ENCODE data around the gene THEMIS2.

Gene THEMIS2

DNA sequence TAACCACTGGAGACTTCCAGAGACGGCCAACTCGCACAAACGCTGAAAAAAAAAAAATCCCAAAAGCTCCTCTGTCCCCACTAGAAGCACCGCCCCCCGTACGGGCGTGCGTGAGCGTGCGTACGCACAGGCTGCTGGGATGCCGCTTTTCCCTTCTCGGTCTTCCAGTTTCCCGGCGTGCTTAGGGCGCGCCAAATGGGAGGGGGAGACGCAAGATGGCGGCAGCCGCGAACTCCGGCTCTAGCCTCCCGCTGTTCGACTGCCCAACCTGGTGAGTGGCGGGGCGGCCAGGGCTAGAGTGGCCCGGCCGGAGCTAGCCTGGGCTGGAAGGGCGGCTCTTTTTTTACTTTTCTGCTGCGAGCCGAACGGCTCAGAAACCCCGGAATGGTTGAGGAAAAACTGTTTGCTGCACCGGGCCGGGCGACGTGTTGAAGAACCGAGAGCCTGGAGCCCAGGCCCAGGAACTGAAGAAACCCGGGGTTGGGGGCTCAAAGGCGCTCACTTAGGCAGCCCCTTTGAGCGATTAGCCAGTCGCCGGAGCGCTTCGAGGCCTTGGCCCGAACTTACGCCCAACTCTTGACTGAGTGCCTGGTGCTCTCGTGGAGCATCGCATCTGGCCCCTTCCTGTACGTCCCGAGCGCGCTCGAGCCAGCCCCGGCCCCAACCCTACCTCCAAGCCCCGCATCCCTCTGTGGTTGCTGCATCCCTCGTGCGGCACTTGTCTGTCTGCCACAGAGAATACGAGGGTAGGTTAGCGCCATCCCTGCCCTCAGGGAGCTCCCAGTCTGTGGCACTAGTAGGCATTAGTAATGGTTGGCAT, 41.5 kb upstream of the THEMIS2 start, which contains the start of gene PPP1R8:
Gene PPP1R8 (plus strand): TSS at position 162 of the 820 bp plus-strand sequence. CDS start 54 bp downstream, at position 216.
- Histone ChIP-seq H3K14ac (ENCODE audit: low read length in 2 of 2) (peak within 1 kb of the TSS in 1 of 2 experiments; percentile 96), H2AK5ac (ENCODE audit: low read length, severe bottlenecking) (peak within 1 kb of the TSS; percentile 62), H3K36me3 (ENCODE audit: control insufficient read depth in 1 of 2, insufficient read depth in 2 of 2, low read depth in 1 of 2, low read length in 2 of 2) (peaks cover 3 to 30% of the 10 kb centered on the region in 2 experiments), H3K18ac (ENCODE audit: low read depth in 1 of 2, low read length in 2 of 2) (peak within 1 kb of the TSS; percentile 25 to 46), H3K4me2 (ENCODE audit: low read length, poor library complexity, severe bottlenecking) (peak within 1 kb of the TSS; percentile 90), H2BK12ac (ENCODE audit: low read length in 2 of 2) (peak within 1 kb of the TSS in 1 of 2 experiments; percentile 39), H3K4me1 (ENCODE audit: control insufficient read depth, insufficient read depth, low read depth, low read length) (peaks cover 1% of the 10 kb centered on the region), H2BK120ac (ENCODE audit: low read depth, low read length) (no peak within 1 kb of the TSS), H3K4ac (ENCODE audit: low read depth in 1 of 2, low read length in 2 of 2) (peak within 1 kb of the TSS; percentile 37 to 94), H3K23ac (ENCODE audit: low read length in 2 of 2) (peak within 1 kb of the TSS in 1 of 2 experiments; percentile 34), H3K9me3 (ENCODE audit: control insufficient read depth, low read length) (no peaks in the 10 kb centered on the region), H2BK15ac (ENCODE audit: low read depth, poor library complexity, severe bottlenecking) (no peak within 1 kb of the TSS), H3K27ac (ENCODE audit: low read length, poor library complexity, severe bottlenecking) (peak within 1 kb of the TSS; percentile 79), H3K4me3 (ENCODE audit: insufficient read depth in 1 of 2, low read depth in 1 of 2, low read length in 2 of 2) (peak within 1 kb of the TSS; percentile 96 to 99), H2BK5ac (ENCODE audit: low read depth, low read length, poor library complexity, severe bottlenecking) (peak within 1 kb of the TSS; percentile 45), H4K8ac (ENCODE audit: low read length) (peak within 1 kb of the TSS; percentile 95), H3K9ac (ENCODE audit: low read length) (peak within 1 kb of the TSS; percentile 100), H2AFZ (ENCODE audit: low read depth, low read length) (peak within 1 kb of the TSS; percentile 92), H4K91ac (ENCODE audit: low read length) (no peak within 1 kb of the TSS), H3K27me3 (ENCODE audit: control insufficient read depth in 1 of 2, insufficient read depth in 1 of 2, low read length in 2 of 2) (no peaks in the 10 kb centered on the region), H3K79me1 (replicated peaks; ENCODE audit: low read length, poor library complexity, severe bottlenecking) (peaks cover 4% of the 10 kb centered on the region)
- peak; percentile 96 for DNase-seq
- WGBS, result under 1% methylated on average over 60 of the region's 60 CpGs

DNA sequence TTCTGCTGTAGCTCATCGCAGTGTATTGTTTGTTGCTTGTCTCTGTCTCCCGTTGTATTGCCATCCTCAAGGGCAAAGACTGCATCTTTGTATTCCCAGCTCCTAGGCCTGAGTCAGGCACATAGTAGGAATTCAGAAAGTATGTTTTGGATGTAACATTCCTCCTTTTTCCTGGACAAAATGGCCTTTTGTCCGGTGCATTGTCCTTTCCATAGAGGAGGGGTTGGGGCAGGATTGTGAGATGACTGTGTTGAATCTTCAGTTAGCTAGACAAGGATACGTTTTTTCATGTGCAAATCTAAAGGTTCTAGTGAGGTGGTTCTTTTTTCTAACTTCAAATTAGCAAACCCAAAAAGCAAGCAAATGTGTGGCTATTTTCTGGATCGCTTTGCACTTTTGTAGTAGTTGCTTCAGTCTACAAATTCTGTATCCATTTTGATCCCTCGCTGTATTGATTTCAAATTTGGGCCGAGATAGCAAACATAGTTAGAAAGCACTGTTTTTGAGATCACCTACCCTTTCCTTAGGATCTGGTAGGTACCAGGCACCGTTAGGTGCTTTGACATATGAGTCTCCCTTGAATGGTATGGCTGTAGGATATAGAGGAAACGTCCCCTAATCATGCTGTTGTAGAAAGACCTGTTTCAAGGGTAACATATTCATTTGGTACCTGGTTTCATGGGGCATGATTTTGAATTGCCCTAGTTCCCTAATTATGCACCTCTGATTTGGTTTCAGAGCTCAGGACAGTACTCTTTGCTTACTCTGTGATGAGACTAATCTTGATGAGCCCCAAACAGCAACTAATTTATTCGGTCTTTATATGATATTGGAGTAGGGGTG, 40.6 kb upstream of the THEMIS2 start:
- peaks cover 1% of the 10 kb centered on the region for H3K4me1 ChIP-seq (ENCODE audit: control insufficient read depth, insufficient read depth, low read depth, low read length)
- H3K79me1 ChIP-seq (replicated peaks; ENCODE audit: low read length, poor library complexity, severe bottlenecking), result peaks cover 4% of the 10 kb centered on the region
- H3K4ac ChIP-seq (ENCODE audit: low read depth in 1 of 2, low read length in 2 of 2), result peak overlapping the region in 1 of 2 experiments; percentile 59
- H3K23ac ChIP-seq (ENCODE audit: low read length in 2 of 2), result no peak overlapping the region
- H2BK15ac ChIP-seq (ENCODE audit: low read depth, poor library complexity, severe bottlenecking), result no peak overlapping the region
- no peak overlapping the region for H2BK5ac ChIP-seq (ENCODE audit: low read depth, low read length, poor library complexity, severe bottlenecking)
- peak overlapping the region; percentile 100 for H3K9ac ChIP-seq (ENCODE audit: low read length)
- 56% methylated on average over 10 of the region's 10 CpGs for WGBS
- no peak overlapping the region for H4K91ac ChIP-seq (ENCODE audit: low read length)
- peak overlapping the region; percentile 96 to 99 for H3K4me3 ChIP-seq (ENCODE audit: insufficient read depth in 1 of 2, low read depth in 1 of 2, low read length in 2 of 2)
- peak overlapping the region in 1 of 2 experiments; percentile 39 for H2BK12ac ChIP-seq (ENCODE audit: low read length in 2 of 2)
- H3K18ac ChIP-seq (ENCODE audit: low read depth in 1 of 2, low read length in 2 of 2), result no peak overlapping the region
- H3K27me3 ChIP-seq (ENCODE audit: control insufficient read depth in 1 of 2, insufficient read depth in 1 of 2, low read length in 2 of 2), result no peaks in the 10 kb centered on the region
- no peak overlapping the region for H4K8ac ChIP-seq (ENCODE audit: low read length)
- H2AK5ac ChIP-seq (ENCODE audit: low read length, severe bottlenecking), result peak overlapping the region; percentile 49
- no peaks in the 10 kb centered on the region for H3K9me3 ChIP-seq (ENCODE audit: control insufficient read depth, low read length)
- H2BK120ac ChIP-seq (ENCODE audit: low read depth, low read length), result no peak overlapping the region
- peak; percentile 19 for DNase-seq
- H3K4me2 ChIP-seq (ENCODE audit: low read length, poor library complexity, severe bottlenecking), result peak overlapping the region; percentile 72
- no peak overlapping the region for H3K27ac ChIP-seq (ENCODE audit: low read length, poor library complexity, severe bottlenecking)
- H3K36me3 ChIP-seq (ENCODE audit: control insufficient read depth in 1 of 2, insufficient read depth in 2 of 2, low read depth in 1 of 2, low read length in 2 of 2), result peaks cover 7 to 36% of the 10 kb centered on the region in 2 experiments
- H3K14ac ChIP-seq (ENCODE audit: low read length in 2 of 2), result peak overlapping the region in 1 of 2 experiments; percentile 83
- no peak overlapping the region for H2AFZ ChIP-seq (ENCODE audit: low read depth, low read length)

DNA sequence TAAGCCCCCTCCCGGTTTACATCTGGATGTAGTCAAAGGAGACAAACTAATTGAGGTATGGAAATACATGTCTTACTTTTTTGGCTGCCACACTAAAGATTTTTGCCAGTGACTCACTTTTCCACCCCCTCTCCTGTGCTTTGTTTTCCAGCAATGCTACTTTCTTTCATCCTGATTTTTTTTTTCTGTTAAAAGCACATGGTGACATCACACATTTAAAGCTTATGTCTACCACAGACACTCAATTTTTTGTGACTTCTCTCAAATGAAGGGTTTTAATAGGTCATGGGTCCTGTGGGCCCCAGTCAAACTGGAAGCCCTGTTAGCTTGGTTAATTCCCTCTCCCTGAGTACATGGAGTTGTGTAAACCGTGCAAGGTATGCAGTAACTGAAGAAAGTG, 39.6 kb upstream of the THEMIS2 start:
- no peaks in the 10 kb centered on the region for H3K9me3 ChIP-seq (ENCODE audit: control insufficient read depth, low read length)
- no peak overlapping the region for H3K4ac ChIP-seq (ENCODE audit: low read depth in 1 of 2, low read length in 2 of 2)
- no peak overlapping the region for H4K91ac ChIP-seq (ENCODE audit: low read length)
- H3K4me1 ChIP-seq (ENCODE audit: control insufficient read depth, insufficient read depth, low read depth, low read length), result peaks cover 1% of the 10 kb centered on the region
- H2BK5ac ChIP-seq (ENCODE audit: low read depth, low read length, poor library complexity, severe bottlenecking), result no peak overlapping the region
- H2BK120ac ChIP-seq (ENCODE audit: low read depth, low read length), result no peak overlapping the region
- no peak overlapping the region for H4K8ac ChIP-seq (ENCODE audit: low read length)
- peak; percentile 14 for DNase-seq
- H3K18ac ChIP-seq (ENCODE audit: low read depth in 1 of 2, low read length in 2 of 2), result no peak overlapping the region
- H3K14ac ChIP-seq (ENCODE audit: low read length in 2 of 2), result no peak overlapping the region
- peak overlapping the region; percentile 29 for H3K4me2 ChIP-seq (ENCODE audit: low read length, poor library complexity, severe bottlenecking)
- no peak overlapping the region for H2BK15ac ChIP-seq (ENCODE audit: low read depth, poor library complexity, severe bottlenecking)
- H3K27me3 ChIP-seq (ENCODE audit: control insufficient read depth in 1 of 2, insufficient read depth in 1 of 2, low read length in 2 of 2), result no peaks in the 10 kb centered on the region
- H3K23ac ChIP-seq (ENCODE audit: low read length in 2 of 2), result no peak overlapping the region
- H3K4me3 ChIP-seq (ENCODE audit: insufficient read depth in 1 of 2, low read depth in 1 of 2, low read length in 2 of 2), result peak overlapping the region in 1 of 2 experiments; percentile 99
- peaks cover 7 to 38% of the 10 kb centered on the region in 2 experiments for H3K36me3 ChIP-seq (ENCODE audit: control insufficient read depth in 1 of 2, insufficient read depth in 2 of 2, low read depth in 1 of 2, low read length in 2 of 2)
- H2BK12ac ChIP-seq (ENCODE audit: low read length in 2 of 2), result no peak overlapping the region
- H2AFZ ChIP-seq (ENCODE audit: low read depth, low read length), result no peak overlapping the region
- 100% methylated on average over 2 of the region's 2 CpGs for WGBS
- peaks cover 4% of the 10 kb centered on the region for H3K79me1 ChIP-seq (replicated peaks; ENCODE audit: low read length, poor library complexity, severe bottlenecking)
- peak overlapping the region; percentile 48 for H2AK5ac ChIP-seq (ENCODE audit: low read length, severe bottlenecking)
- peak overlapping the region; percentile 100 for H3K9ac ChIP-seq (ENCODE audit: low read length)
- no peak overlapping the region for H3K27ac ChIP-seq (ENCODE audit: low read length, poor library complexity, severe bottlenecking)

All from mesenchymal stem cell (in vitro differentiated cells and primary cell).